ENCODE results near the gene BICD1. TPM values are rescaled to one million over a fixed set of nuclear protein-coding genes. Genes with fewer than 3 reads are reported as not detected.

Gene BICD1
- total and polyA plus RNA-seq, 2 donors (not counting 1 experiment from before 2014, with no cell fraction given): 15.2 to 93.5 TPM

- Histone ChIP-seq H2AFZ (ENCODE audit: insufficient read depth, low read depth, low read length, poor library complexity, severe bottlenecking) (peak within 1 kb of the TSS; percentile 92), H3K36me3 (replicated peaks in 1 of 2; ENCODE audit: control extremely low read depth in 1 of 2, control insufficient read depth in 1 of 2, extremely low read depth in 1 of 2, insufficient read depth in 2 of 2, low read length in 1 of 2) (no peaks in the 10 kb centered on the region), H4K20me1 (ENCODE audit: control insufficient read depth, insufficient read depth, low read length, poor library complexity, severe bottlenecking) (no peaks in the 10 kb centered on the region), H3K79me2 (ENCODE audit: control insufficient read depth, insufficient read depth, low read length) (no peaks in the 10 kb centered on the region), H3K27ac (ENCODE audit: low read length in 2 of 2) (no peak within 1 kb of the TSS), H3K9ac (ENCODE audit: low read length) (peak within 1 kb of the TSS; percentile 67), H3K4me2 (replicated peaks; ENCODE audit: low read depth, low read length, poor library complexity, severe bottlenecking) (peak within 1 kb of the TSS; percentile 98), H3K27me3 (replicated peaks in 1 of 4; ENCODE audit: control extremely low read depth in 1 of 4, control insufficient read depth in 3 of 4, insufficient read depth in 4 of 4, low read length in 3 of 4) (peaks cover 0 to 34% (median 16%) of the 10 kb centered on the region in 4 experiments), H3K9me3 (ENCODE audit: control extremely low read depth in 1 of 3, control insufficient read depth in 2 of 3, insufficient read depth in 1 of 3, low read length in 2 of 3) (peaks cover 0 to 11% (median 0%) of the 10 kb centered on the region in 3 donors), H3K4me1 (ENCODE audit: control insufficient read depth in 2 of 2, insufficient read depth in 2 of 2, low read length in 2 of 2) (peaks cover 9 to 15% of the 10 kb centered on the region in 2 donors), H3K4me3 (ENCODE audit: control extremely low read depth in 1 of 5, extremely low read depth in 1 of 5, insufficient read depth in 1 of 5, low read depth in 2 of 5, low read length in 4 of 5) (peak within 1 kb of the TSS; percentile 36 to 67 (median 58))
- TF ChIP-seq EZH2 (IDR thresholded peaks at IDR 0.05; ENCODE audit: borderline replicate concordance, insufficient read depth, low read depth, low read length, poor library complexity, severe bottlenecking): no peak
- TF ChIP-seq, protein P1, sequence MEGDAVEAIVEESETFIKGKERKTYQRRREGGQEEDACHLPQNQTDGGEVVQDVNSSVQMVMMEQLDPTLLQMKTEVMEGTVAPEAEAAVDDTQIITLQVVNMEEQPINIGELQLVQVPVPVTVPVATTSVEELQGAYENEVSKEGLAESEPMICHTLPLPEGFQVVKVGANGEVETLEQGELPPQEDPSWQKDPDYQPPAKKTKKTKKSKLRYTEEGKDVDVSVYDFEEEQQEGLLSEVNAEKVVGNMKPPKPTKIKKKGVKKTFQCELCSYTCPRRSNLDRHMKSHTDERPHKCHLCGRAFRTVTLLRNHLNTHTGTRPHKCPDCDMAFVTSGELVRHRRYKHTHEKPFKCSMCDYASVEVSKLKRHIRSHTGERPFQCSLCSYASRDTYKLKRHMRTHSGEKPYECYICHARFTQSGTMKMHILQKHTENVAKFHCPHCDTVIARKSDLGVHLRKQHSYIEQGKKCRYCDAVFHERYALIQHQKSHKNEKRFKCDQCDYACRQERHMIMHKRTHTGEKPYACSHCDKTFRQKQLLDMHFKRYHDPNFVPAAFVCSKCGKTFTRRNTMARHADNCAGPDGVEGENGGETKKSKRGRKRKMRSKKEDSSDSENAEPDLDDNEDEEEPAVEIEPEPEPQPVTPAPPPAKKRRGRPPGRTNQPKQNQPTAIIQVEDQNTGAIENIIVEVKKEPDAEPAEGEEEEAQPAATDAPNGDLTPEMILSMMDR (IDR thresholded peaks at IDR 0.05): no peak
- H3K9me3 Mint-ChIP-seq (ENCODE audit: insufficient read depth): no peaks in the 10 kb centered on the region
- ATAC-seq (ENCODE audit: low read depth) (peak; percentile 94), DNase-seq (peak; percentile 67)
- POLR2A ChIA-PET: interaction anchor here (0.6 kb wide), 1 partner anchor 1073 kb away, joined by 3 read pairs; no protein-coding TSS in a partner anchor
- intact Hi-C loops (cut with micrococcal nuclease): no loop called here
- peaks cover 14% of the 10 kb centered on the region for H3K4me1 Mint-ChIP-seq
- CTCF ChIA-PET: interaction anchor here (0.8 to 2.0 kb wide), 3 partner anchors 34 to 357 kb away, joined by 3 to 5 read pairs (median 3); partner anchors contain the start of gene YARS2
- peak within 1 kb of the TSS; percentile 83 for H3K27ac Mint-ChIP-seq
- peak within 1 kb of the TSS; percentile 98 for H3K4me3 Mint-ChIP-seq
- H3K27me3 Mint-ChIP-seq: peaks cover 27% of the 10 kb centered on the region
- WGBS (ENCODE audit: insufficient coverage): under 1% methylated on average over 80 of the region's 82 CpGs
These were observed 292.9 kb downstream of the BICD1 start, which contains the start of gene FGD4 for GRCh38 chr12:32399370-32400113. FGD4 (plus strand) TSS chr12:32399558.
